Neural cell (in vitro differentiated cells): ENCODE results near the gene RAB3C.

Experiments used
- CTCF ChIP-seq: fragments of 450-650 bp; IDR thresholded peaks from 2 replicates; pipeline ENCODE4 v1.5.1; 2014; ENCODE audit warnings: antibody characterized with exemption, mild to moderate bottlenecking, moderate library complexity; ENCODE audit not compliant: poor library complexity, severe bottlenecking
- EP300 ChIP-seq: fragments of 450-650 bp; conservative IDR thresholded peaks from 2 replicates; pipeline ENCODE4 v1.6.1; 2014; ENCODE audit warnings: antibody characterized with exemption, mild to moderate bottlenecking, moderate library complexity; ENCODE audit not compliant: poor library complexity, severe bottlenecking
- MXI1 ChIP-seq: fragments of 450-650 bp; conservative IDR thresholded peaks from 2 replicates; pipeline ENCODE4 v1.6.1; 2014; ENCODE audit warnings: antibody characterized with exemption, mild to moderate bottlenecking; ENCODE audit not compliant: poor library complexity, severe bottlenecking
- POLR2AphosphoS5 ChIP-seq: IDR thresholded peaks from 2 replicates; pipeline ENCODE4 v1.6.1; 2012
- RAD21 ChIP-seq: fragments of 450-650 bp; conservative IDR thresholded peaks from 2 replicates; pipeline ENCODE4 v1.6.1; 2014; ENCODE audit warnings: antibody characterized with exemption, mild to moderate bottlenecking, moderate library complexity
- REST ChIP-seq: IDR thresholded peaks from 2 replicates; pipeline ENCODE4 v1.6.1; 2012; ENCODE audit warnings: borderline replicate concordance
- SMC3 ChIP-seq: fragments of 450-650 bp; conservative IDR thresholded peaks from 2 replicates; pipeline ENCODE4 v1.6.1; 2014; ENCODE audit warnings: antibody characterized with exemption, mild to moderate bottlenecking, moderate library complexity; ENCODE audit not compliant: poor library complexity

GRCh38 chr5:58818465-58818864 is 235.6 kb downstream of the RAB3C start:
- TF ChIP-seq EP300 (peak; percentile 89), CTCF (no peak), RAD21 (no peak), MXI1 (no peak), POLR2AphosphoS5 (peak; percentile 94), REST (no peak), SMC3 (no peak)
